OCI-LY1 (cell line): ENCODE measurements around the gene DEFB113.

Source experiments
- CTCF ChIP-seq: fragments of 200-600 bp; sonication (generic), shearing (Covaris generic); IDR thresholded peaks from 2 replicates; pipeline ENCODE4 v1.5.1; 2017; ENCODE audit warnings: mild to moderate bottlenecking, antibody characterized with exemption, low read length, moderate library complexity, mixed read lengths
- EZH2 ChIP-seq: fragments of 200-600 bp; sonication (generic), shearing (Covaris generic); IDR thresholded peaks from 2 replicates; pipeline ENCODE4 v1.8.0; 2017; ENCODE audit warnings: borderline replicate concordance, mixed run types, mild to moderate bottlenecking, antibody characterized with exemption, low read length, moderate library complexity, mixed read lengths

DNA sequence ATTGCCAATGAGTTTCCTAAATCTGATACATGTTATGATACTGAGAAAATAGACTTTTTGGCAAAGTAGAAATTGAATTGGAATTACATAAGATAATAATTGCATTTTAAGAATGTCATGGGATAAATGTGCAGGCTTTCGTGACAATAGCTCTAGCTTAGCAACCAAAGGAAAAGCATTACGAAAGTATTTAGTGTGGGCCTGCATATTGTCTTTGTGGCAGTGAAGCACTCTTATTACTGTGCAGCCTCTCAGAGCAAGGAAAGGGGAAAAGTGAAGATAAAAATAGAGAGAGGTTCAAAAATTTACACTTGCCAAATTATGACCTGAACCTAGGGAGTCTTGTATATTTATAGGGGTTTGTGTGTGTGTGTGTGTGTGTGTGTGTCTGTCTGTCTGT, 12.6 kb upstream of the DEFB113 start:
- TF ChIP-seq CTCF (no peak), EZH2 (no peak)
